GM18909 (cell line): Measurements from ENCODE around the gene MIF4GD.
A peak's percentile ranks its signal among the peaks of the same experiment; 100 is the strongest.
"Not testable (repeated sequence)": the region's sequence is repeated elsewhere in the genome, so short reads cannot be mapped to it uniquely, and the experiment has no call there.

Experiments used
- ATAC-seq: cut with Tn5 transposase; IDR thresholded peaks from one replicate; pipeline ENCODE4 v1.9.1; 2021; ENCODE audit warnings: mild to moderate bottlenecking; ENCODE audit not compliant: unreplicated experiment, poor library complexity

MIF4GD gene

GRCh38 chr17:75289115-75289831 is 18.2 kb upstream of the MIF4GD start, which contains the start of gene SLC25A19:
SLC25A19 (minus strand) TSS chr17:75289433; CDS start chr17:75286764, 2,669 bp downstream.
- ATAC-seq: peak; percentile 94

DNA sequence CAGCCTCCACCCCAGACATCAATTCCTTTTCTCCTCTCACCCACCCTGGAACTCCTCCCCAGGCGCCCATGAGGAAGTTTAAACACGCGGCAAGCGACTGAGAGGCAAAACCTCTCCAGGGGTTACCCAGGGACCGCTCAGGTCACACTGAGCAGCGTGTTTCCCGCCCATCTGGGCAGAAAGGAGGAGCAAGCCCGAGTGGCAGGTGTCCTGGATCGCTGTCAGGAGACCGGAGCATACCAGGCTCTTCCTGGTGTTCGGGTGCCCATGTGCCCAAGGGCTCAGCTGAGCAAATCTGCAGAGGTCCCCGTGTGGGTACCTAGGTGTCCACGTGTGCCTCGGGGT is 17.7 kb upstream of the MIF4GD start:
- peak; percentile 28 for ATAC-seq

GRCh38 chr17:75288359-75288758 is 17.3 kb upstream of the MIF4GD start:
- ATAC-seq: no peak

DNA sequence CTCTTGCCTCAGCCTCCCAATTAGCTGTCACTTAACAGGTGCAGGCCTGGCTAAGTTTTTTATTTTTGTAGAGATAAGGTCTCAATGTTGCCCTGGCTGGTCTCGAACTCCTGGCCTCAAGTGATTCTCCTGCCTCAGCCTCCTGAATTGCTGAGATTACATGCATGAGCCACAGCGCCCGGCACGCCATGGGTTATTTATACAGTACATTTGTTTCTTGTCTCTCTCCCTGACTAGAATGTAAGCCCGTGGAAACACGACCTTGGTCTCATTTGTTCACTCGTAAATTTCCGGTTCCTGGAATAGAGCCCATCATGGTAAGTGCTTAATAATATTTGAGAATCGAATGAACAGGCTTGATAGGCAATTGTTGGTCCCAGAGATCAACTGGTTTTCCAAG is 16.2 kb upstream of the MIF4GD start:
- ATAC-seq: no peak

- ATAC-seq: no peak
Measured at GRCh38 chr17:75285123-75285522, 14.1 kb upstream of the MIF4GD start.

DNA sequence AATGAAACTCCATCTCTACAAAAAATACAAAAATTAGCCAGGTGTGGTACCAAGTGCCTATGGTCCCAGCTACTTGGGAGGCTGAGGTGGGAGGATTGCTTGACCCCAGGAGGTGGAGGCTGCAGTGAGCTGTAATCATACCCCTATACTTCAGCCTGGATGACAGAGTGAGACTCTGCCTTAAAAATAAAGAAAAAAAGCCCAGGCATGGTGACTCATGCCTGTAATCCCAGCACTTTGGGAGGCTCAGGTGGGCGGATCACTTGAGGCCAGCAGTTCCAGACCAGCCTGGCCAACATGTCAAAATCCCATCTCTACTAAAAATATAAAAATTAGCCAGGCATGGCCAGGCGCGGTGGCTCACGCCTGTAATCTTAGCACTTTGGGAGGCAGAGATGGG is 9.2 kb upstream of the MIF4GD start:
- not testable (repeated sequence) for ATAC-seq

- no peak for ATAC-seq
Measured at GRCh38 chr17:75277664-75278071, 6.6 kb upstream of the MIF4GD start.

- ATAC-seq: no peak
Measured at GRCh38 chr17:75273977-75274708, 3.1 kb upstream of the MIF4GD start.

GRCh38 chr17:75272848-75273184 is 1.8 kb upstream of the MIF4GD start:
- ATAC-seq: no peak

- no peak for ATAC-seq
Measured at GRCh38 chr17:75271955-75272847, 1.2 kb upstream of the MIF4GD start.

DNA sequence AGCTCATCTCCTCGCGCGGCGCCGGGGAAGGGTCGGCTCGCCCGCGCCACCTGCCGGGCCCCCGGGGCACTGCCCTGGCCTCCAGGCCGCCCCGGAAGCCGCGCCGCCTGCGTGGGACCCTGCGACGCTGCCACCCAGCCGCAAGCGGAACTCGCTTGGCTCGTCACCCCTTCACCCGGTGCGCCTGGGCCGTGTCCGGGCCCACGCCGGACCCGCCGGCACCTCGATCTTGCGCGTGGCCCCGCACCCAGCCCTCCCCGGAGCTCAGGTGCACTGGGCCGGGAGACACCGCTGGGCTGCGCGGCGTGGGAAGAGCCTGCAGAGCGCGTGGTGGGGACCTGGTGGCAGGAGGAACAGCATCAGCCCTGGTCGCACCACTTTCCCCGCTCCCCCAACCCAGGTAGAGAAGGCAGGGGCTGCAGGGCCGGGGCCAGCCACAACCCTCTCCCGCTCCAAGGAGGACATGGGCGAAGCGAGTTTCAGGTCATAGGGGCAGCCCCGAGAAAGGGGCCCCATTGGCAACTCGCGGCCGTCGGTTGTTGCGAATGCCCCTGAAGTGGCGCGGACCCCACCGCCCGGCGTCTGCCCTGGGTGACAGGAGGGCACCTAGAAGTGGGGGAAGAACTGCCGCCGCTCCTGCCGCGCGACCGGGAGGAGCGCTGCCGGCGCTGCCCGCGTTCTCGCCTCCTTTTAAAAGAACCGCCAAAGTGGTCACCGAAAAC is 363 bp upstream of the MIF4GD start:
- ATAC-seq: peak; percentile 76

GRCh38 chr17:75270218-75270965 is 639 bp downstream of the MIF4GD start:
- peak; percentile 38 for ATAC-seq

DNA sequence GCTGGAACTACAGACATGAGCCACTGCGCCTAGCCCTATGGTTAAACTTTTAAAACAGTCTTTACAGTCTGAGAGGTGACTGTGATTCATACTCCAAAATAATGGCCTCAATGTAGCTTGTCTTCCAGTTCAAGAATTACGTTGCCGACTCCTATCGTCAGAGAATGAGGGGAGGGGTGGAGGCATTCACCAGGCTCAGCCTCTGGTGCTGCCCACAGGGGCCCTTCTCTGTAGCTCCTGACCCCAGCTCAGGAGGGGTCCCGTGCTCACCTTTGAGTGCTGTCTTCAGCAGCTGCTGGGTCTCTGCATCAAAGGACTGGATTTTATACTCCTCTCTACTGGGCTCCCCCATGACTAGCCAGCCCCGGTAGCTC is 1.2 kb downstream of the MIF4GD start:
- no peak for ATAC-seq

GRCh38 chr17:75267411-75268232 is 3.4 kb downstream of the MIF4GD start:
- no peak for ATAC-seq

DNA sequence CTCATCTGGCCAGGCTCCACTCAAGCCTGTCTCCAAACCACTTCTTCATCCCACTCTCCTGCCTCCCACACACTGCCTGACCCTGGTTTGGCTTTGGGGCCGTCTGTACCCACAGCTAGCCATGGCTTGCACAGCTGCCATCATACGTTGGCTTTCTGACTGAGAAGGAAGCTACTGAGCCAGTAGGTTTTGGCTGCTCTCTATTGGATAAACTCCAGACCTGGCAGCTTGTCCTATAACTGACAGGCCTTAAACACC is 3.9 kb downstream of the MIF4GD start:
- no peak for ATAC-seq

- ATAC-seq: no peak
Measured at GRCh38 chr17:75266316-75267152, 4.5 kb downstream of the MIF4GD start.

- no peak for ATAC-seq
Measured at GRCh38 chr17:75265614-75266315, 5.3 kb downstream of the MIF4GD start.

GRCh38 chr17:75263055-75263454 is 8.0 kb downstream of the MIF4GD start:
- ATAC-seq: no peak
